ENCODE results near the gene VTI1A.

DNA sequence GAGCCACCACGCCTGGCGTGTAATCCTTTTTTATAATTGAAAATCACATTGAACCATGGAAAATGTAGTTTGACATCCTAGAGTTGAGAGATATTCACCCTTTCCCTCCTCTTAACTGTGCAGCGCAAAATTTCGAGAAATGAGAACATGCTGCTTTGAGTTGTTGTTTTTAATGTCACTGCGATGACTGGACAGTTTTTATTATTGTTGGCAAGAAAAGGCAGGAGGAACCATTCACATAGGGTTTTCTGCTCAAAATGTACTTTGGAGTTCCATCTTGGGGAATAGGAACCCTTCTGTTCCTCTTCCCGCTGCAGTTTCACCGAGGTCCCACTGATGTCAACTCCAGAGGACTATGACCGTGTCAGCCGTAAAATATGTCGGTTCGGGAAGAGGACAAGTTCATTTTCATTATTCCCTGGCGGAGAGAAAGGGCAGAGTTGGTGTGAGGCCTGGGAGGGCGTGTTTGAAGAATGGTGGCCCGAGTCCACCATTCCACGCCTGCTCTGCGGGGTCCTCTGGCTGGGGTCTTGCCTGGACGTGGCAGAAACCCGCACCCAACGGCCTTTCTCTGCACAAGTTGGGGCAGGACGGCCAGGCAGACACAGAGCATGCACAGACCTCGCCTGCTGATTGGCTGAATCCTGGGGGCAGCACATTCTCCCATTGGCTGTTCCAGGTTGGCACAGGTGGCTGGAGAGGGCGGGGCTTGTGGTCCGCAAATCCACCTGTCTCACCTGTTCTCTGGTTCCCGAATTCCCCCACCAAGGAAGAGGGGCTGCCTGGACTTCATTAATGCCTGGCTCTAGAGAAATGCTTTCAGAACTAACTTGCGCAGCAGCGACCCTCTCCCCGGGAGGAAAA lies 397.9 kb downstream of the VTI1A start:
- TF ChIP-seq, protein P1, sequence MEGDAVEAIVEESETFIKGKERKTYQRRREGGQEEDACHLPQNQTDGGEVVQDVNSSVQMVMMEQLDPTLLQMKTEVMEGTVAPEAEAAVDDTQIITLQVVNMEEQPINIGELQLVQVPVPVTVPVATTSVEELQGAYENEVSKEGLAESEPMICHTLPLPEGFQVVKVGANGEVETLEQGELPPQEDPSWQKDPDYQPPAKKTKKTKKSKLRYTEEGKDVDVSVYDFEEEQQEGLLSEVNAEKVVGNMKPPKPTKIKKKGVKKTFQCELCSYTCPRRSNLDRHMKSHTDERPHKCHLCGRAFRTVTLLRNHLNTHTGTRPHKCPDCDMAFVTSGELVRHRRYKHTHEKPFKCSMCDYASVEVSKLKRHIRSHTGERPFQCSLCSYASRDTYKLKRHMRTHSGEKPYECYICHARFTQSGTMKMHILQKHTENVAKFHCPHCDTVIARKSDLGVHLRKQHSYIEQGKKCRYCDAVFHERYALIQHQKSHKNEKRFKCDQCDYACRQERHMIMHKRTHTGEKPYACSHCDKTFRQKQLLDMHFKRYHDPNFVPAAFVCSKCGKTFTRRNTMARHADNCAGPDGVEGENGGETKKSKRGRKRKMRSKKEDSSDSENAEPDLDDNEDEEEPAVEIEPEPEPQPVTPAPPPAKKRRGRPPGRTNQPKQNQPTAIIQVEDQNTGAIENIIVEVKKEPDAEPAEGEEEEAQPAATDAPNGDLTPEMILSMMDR (IDR thresholded peaks at IDR 0.05; ENCODE audit: low read depth, low read length), result no peak
- TF ChIP-seq, protein P2, sequence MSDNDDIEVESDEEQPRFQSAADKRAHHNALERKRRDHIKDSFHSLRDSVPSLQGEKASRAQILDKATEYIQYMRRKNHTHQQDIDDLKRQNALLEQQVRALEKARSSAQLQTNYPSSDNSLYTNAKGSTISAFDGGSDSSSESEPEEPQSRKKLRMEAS (IDR thresholded peaks at IDR 0.05; ENCODE audit: low read depth, low read length), result no peak
- TF ChIP-seq POLR2A (IDR thresholded peaks at IDR 0.05; ENCODE audit: extremely low read depth, insufficient read length) (no peak), MYC (IDR thresholded peaks at IDR 0.05; ENCODE audit: low read depth, low read length) (no peak)

Data from NB4 (cell line).